GM12878 (cell line): ENCODE results near the gene SLCO2A1. TPM values are rescaled to one million over a fixed set of nuclear protein-coding genes. Genes with fewer than 3 reads are reported as not detected.

ENCODE experiments used
- ATAC-seq: fragments of 200-7000 bp; cut with Tn5 transposase; 3 replicates; pipeline ENCODE4 v1.9.1; 2020; ENCODE audit warnings: mild to moderate bottlenecking, moderate library complexity
- BruUV-seq: library from RNA; stranded (reverse); fragments of 400-500 nt; replicated peaks from 2 replicates; lab custom pipeline; 2021; lab: Mats Ljungman, UMichigan
- CTCF ChIA-PET: fragments of 300-600 bp; sonication (Branson Sonifier 250); formaldehyde crosslinking; extraction: SDS; loops from one replicate; lab custom pipeline; 2021; ENCODE audit warnings: inconsistent platforms; lab: Yijun Ruan, JAX
- POLR2A ChIA-PET: fragments of 350-600 bp; formaldehyde crosslinking; extraction: SDS; loops from one replicate; lab custom pipeline; 2021; ENCODE audit warnings: inconsistent platforms; lab: Charles Lee
- RAD21 ChIA-PET: fragments of 300-600 bp; sonication (Branson Sonifier 250); formaldehyde crosslinking; loops from one replicate; lab custom pipeline; 2023; ENCODE audit warnings: antibody characterized with exemption; ENCODE audit not compliant: unreplicated experiment; lab: Charles Lee
- SMC1A ChIA-PET: fragments of 300-600 bp; sonication (Branson Sonifier 250); formaldehyde crosslinking; loops from one replicate; lab custom pipeline; 2023; ENCODE audit not compliant: unreplicated experiment, uncharacterized antibody; lab: Charles Lee
- DNase-seq: peaks from one replicate; pipeline ENCODE4 v3.0.0-alpha.2; 2011; ENCODE audit warnings: low read depth, low spot score
- FAIRE-seq: peaks from 3 replicates; lab custom pipeline; 2011; peaks lifted over from hg19 to GRCh38; lab: Jason Lieb, UNC
- H2AFZ ChIP-seq: 2 replicates; pipeline ENCODE4 v1.6.0; 2011; ENCODE audit warnings: low read depth, low read length, control low read depth; ENCODE audit not compliant: control insufficient read depth
- H3K27ac ChIP-seq: 2 replicates; pipeline ENCODE4 v1.5.1; 2011; ENCODE audit warnings: control low read depth; ENCODE audit not compliant: control insufficient read depth, insufficient read depth
- H3K27me3 ChIP-seq, 2 experiments: replicated peaks in 1 of 2; 2 replicates each; pipeline versions ENCODE4 v1.6.0 to v1.6.1; 2011; ENCODE audit warnings: low read length in 1 of 2; ENCODE audit not compliant: control insufficient read depth in 2 of 2, insufficient read depth in 2 of 2
- H3K36me3 ChIP-seq, 2 experiments: 2 replicates each; pipeline ENCODE4 v1.5.1; 2011; ENCODE audit warnings: low read length in 1 of 2; ENCODE audit not compliant: control insufficient read depth in 2 of 2, insufficient read depth in 2 of 2
- H3K4me1 ChIP-seq: 2 replicates; pipeline ENCODE4 v1.6.1; 2011; ENCODE audit warnings: mild to moderate bottlenecking, low read length, moderate library complexity, mixed read lengths; ENCODE audit not compliant: control insufficient read depth, insufficient read depth
- H3K4me2 ChIP-seq: 2 replicates; pipeline ENCODE4 v1.6.0; 2011; ENCODE audit warnings: control low read depth; ENCODE audit not compliant: control insufficient read depth, insufficient read depth
- H3K4me3 ChIP-seq: fragments of 200-600 bp; sonication (generic); 2 replicates; pipeline ENCODE4 v1.5.1; 2016
- H3K79me2 ChIP-seq: 2 replicates; pipeline ENCODE4 v1.6.0; 2011; ENCODE audit warnings: low read length; ENCODE audit not compliant: control insufficient read depth, insufficient read depth
- H3K9ac ChIP-seq: 2 replicates; pipeline ENCODE4 v1.8.0; 2011; ENCODE audit warnings: low read length, control low read depth, mixed read lengths; ENCODE audit not compliant: control insufficient read depth, insufficient read depth
- H3K9me3 ChIP-seq: replicated peaks from 3 replicates; pipeline ENCODE4 v1.5.1; 2011; ENCODE audit warnings: mild to moderate bottlenecking, low read length; ENCODE audit not compliant: control insufficient read depth, insufficient read depth
- H4K20me1 ChIP-seq: 2 replicates; pipeline ENCODE4 v1.6.0; 2011; ENCODE audit not compliant: control insufficient read depth, insufficient read depth
- BRCA1 ChIP-seq: IDR thresholded peaks from 2 replicates; pipeline ENCODE4 v1.6.1; 2011; ENCODE audit warnings: low read depth, low read length, improper control_type of control experiment
- CHD2 ChIP-seq: IDR thresholded peaks from 2 replicates; pipeline ENCODE4 v1.6.1; 2011; ENCODE audit warnings: low read depth, low read length, improper control_type of control experiment, borderline replicate concordance
- CUX1 ChIP-seq: IDR thresholded peaks from 2 replicates; pipeline ENCODE4 v1.6.1; 2012; ENCODE audit warnings: improper control_type of control experiment, low read depth, low read length; ENCODE audit not compliant: insufficient replicate concordance
- EZH2 ChIP-seq: IDR thresholded peaks from 2 replicates; pipeline ENCODE4 v1.6.1; 2012; ENCODE audit warnings: low read depth, mild to moderate bottlenecking, control low read depth, inconsistent platforms, low read length, borderline replicate concordance; ENCODE audit not compliant: control insufficient read depth
- LARP7 ChIP-seq: fragments of 450-650 bp; IDR thresholded peaks from 2 replicates; pipeline ENCODE4 v1.6.1; 2017; ENCODE audit warnings: mild to moderate bottlenecking
- NFIC ChIP-seq: IDR thresholded peaks from 2 replicates; pipeline ENCODE4 v1.6.1; 2012; ENCODE audit warnings: low read depth, mild to moderate bottlenecking, inconsistent platforms, low read length, moderate library complexity
- NR2C1 ChIP-seq: fragments of 450-650 bp; IDR thresholded peaks from 2 replicates; pipeline ENCODE4 v1.6.1; 2017; ENCODE audit warnings: antibody characterized with exemption, mild to moderate bottlenecking, moderate library complexity
- NRF1 ChIP-seq: conservative IDR thresholded peaks from 2 replicates; pipeline ENCODE4 v1.6.1; 2011; ENCODE audit warnings: mild to moderate bottlenecking, low read depth, low read length, improper control_type of control experiment
- RB1 ChIP-seq: fragments of 450-650 bp; formaldehyde crosslinking; IDR thresholded peaks from 2 replicates; pipeline ENCODE4 v1.6.1; 2017; ENCODE audit warnings: mild to moderate bottlenecking, borderline replicate concordance
- RUNX3 ChIP-seq: IDR thresholded peaks from 2 replicates; pipeline ENCODE4 v1.6.1; 2012; ENCODE audit warnings: low read length, inconsistent platforms
- SRF ChIP-seq, 2 experiments: IDR thresholded peaks; 2 replicates each; pipeline ENCODE4 v1.6.1; 2011; ENCODE audit warnings: low read depth in 2 of 2, low read length in 2 of 2, mild to moderate bottlenecking in 1 of 2, moderate library complexity in 1 of 2
- ZNF207 ChIP-seq: fragments of 450-650 bp; IDR thresholded peaks from 2 replicates; pipeline ENCODE4 v1.6.1; 2014; ENCODE audit warnings: antibody characterized with exemption, mild to moderate bottlenecking, borderline replicate concordance
- ZNF384 ChIP-seq: IDR thresholded peaks from 2 replicates; pipeline ENCODE4 v1.6.1; 2012; ENCODE audit warnings: low read depth, mild to moderate bottlenecking, low read length, improper control_type of control experiment, borderline replicate concordance
- WGBS: methylation state at CpG from one replicate; pipeline ENCODE4 v1.1.6; 2016; ENCODE audit warnings: low lambda C conversion rate; ENCODE audit not compliant: insufficient replicate concordance, insufficient coverage; ENCODE audit errors: missing lambda C conversion rate; 5-methylcytosine and 5-hydroxymethylcytosine counted together
- in situ Hi-C: fragments of 300-500 bp; cut with MboI; formaldehyde crosslinking; loops from 9 replicates; pipeline ENCODE4 v1.14.3; 2018; ENCODE audit warnings: mixed read lengths
- intact Hi-C: fragments of 100-400 bp; cut with micrococcal nuclease; formaldehyde crosslinking; loops from one replicate; pipeline ENCODE4 v1.14.2; 2022; ENCODE audit not compliant: unreplicated experiment
- polyA plus RNA-seq, 11 experiments: library from polyadenylated mRNA; depleted of rRNA in 4 of 11; unstranded in 6 of 11; stranded (reverse) in 5 of 11; fragments of >200 nt; fragmentation: Nextera tagmentation in 4 of 11; fragmentation: Illumina TruSeq in 1 of 11; extraction: Ambion mirVana in 4 of 11; extraction: Trizol in 1 of 11; gene quantifications; 1 replicate in 1 of 11; 2 replicates in 10 of 11; pipeline versions ENCODE4 v1.2.1 to v1.2.3, GENCODE V29; 2011 to 2016; ENCODE audit warnings: inconsistent platforms in 2 of 11, missing spikeins in 2 of 11, low read depth in 1 of 11
- total RNA-seq, 4 experiments: library from RNA; depleted of rRNA in 3 of 4; stranded (reverse); fragments of >200 nt in 3 of 4; fragmentation: Illumina TruSeq in 1 of 4; extraction: Trizol in 1 of 4; gene quantifications; 2 replicates each; pipeline versions ENCODE4 v1.2.1 to v1.2.3, GENCODE V29; 2013 to 2021
- TF ChIP-seq, protein P1 (sequence below): fragments of 450-650 bp; IDR thresholded peaks from 2 replicates; pipeline ENCODE4 v1.6.1; 2014; ENCODE audit warnings: mild to moderate bottlenecking
- TF ChIP-seq, protein P2 (sequence below): IDR thresholded peaks from 2 replicates; pipeline ENCODE4 v1.6.1; 2012; ENCODE audit warnings: low read depth, low read length, improper control_type of control experiment

Gene SLCO2A1
- total and polyA plus RNA-seq, 10 of the 15 experiments (the other 5 are each of a cell fraction or from before 2014, with no cell fraction given), result 0.05 TPM; not detected in 9

DNA sequence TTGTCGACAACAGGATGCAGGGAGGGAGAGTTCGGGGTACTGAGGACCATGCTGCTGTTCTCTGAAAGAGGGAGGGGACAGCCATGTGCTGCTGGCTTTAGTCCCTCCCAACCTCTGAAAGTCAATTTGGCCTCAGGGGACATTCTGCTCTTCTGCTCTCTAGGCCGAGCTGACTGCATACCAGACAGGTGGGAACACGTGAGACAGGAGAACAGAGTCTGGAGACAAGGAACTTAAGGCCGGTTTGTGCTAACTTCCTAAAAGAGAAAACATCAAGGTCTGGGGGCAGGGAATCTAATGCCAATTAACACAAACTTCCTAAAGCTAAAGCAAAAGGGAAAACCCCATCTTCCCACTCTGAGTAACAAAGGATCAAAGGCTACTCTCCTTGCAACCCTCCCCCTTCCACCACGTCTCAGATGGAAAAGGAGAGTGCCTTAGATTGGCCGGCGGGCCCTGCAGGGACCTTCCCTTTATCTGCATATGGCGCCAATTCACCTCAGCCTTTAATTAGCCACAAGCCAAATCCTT lies 41.0 kb downstream of the SLCO2A1 start (continued):
- TF ChIP-seq CUX1, result no peak
- no peak for TF ChIP-seq NR2C1
- no peak for TF ChIP-seq SRF (IDR thresholded peaks at IDR 0.05; ENCODE audit: low read depth in 2 of 2, low read length in 2 of 2)
- TF ChIP-seq BRCA1, result no peak
- no peak for TF ChIP-seq NRF1
- TF ChIP-seq, all 136 proteins: peak for 0

DNA sequence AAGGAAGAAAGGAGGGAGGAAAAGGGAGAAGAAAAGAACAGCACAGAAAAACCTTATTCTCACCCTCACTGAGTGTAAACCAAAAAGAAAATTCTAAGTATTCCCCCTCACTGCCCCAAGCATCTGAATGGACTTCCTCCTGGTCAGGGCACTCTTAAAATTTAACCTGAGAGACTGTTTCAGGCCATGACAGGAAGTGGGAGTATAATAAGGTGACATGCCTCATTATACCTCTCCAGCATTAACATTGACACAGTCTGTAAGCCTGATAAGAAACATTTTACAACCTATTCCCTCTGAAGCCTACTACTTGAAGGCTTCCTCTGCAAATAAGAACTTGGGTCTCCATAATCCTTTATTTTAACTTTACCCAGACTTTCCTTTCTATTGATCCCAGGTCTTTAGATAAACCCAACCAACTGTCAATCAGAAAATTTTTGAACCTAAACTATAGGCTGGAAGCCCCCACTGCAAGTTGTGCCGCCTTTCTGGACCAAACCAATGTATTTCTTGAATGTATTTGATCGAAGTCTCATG lies 41.7 kb downstream of the SLCO2A1 start:
- FAIRE-seq (no peak), DNase-seq (no peak), ATAC-seq (peak; percentile 60)
- Histone ChIP-seq H3K79me2 (no peaks in the 10 kb centered on the region), H3K36me3 (no peaks in the 10 kb centered on the region), H3K4me3 (no peak overlapping the region), H3K27me3 (peaks cover 0 to 4% of the 10 kb centered on the region in 2 experiments; a peak in 3 of 4 replicates), H3K9me3 (no peaks in the 10 kb centered on the region), H3K9ac (no peak overlapping the region), H2AFZ (no peak overlapping the region), H3K4me1 (no peaks in the 10 kb centered on the region), H4K20me1 (no peaks in the 10 kb centered on the region), H3K4me2 (no peak overlapping the region), H3K27ac (no peak overlapping the region)
- ChIA-PET SMC1A (no interaction called here), POLR2A (interaction anchor here (0.6 kb wide), 1 partner anchor 459 kb away, joined by 3 read pairs; no protein-coding TSS in a partner anchor), RAD21 (no interaction called here), CTCF (interaction anchor here (1.2 kb wide), 1 partner anchor 58 kb away, joined by 3 read pairs; no protein-coding TSS in a partner anchor)
- no TSS peak for BruUV-seq
- in situ Hi-C loops (no loop called here), intact Hi-C loops (no loop called here)
- 4% methylated on average over 2 of the region's 2 CpGs for WGBS
- TF ChIP-seq RB1 (no peak), EZH2 (no peak), ZNF207 (no peak), RUNX3 (no peak), CHD2 (no peak), ZNF384 (no peak), NFIC (no peak), LARP7 (no peak)
- TF ChIP-seq, protein P1, sequence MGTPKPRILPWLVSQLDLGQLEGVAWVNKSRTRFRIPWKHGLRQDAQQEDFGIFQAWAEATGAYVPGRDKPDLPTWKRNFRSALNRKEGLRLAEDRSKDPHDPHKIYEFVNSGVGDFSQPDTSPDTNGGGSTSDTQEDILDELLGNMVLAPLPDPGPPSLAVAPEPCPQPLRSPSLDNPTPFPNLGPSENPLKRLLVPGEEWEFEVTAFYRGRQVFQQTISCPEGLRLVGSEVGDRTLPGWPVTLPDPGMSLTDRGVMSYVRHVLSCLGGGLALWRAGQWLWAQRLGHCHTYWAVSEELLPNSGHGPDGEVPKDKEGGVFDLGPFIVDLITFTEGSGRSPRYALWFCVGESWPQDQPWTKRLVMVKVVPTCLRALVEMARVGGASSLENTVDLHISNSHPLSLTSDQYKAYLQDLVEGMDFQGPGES, result no peak
- TF ChIP-seq, protein P2, sequence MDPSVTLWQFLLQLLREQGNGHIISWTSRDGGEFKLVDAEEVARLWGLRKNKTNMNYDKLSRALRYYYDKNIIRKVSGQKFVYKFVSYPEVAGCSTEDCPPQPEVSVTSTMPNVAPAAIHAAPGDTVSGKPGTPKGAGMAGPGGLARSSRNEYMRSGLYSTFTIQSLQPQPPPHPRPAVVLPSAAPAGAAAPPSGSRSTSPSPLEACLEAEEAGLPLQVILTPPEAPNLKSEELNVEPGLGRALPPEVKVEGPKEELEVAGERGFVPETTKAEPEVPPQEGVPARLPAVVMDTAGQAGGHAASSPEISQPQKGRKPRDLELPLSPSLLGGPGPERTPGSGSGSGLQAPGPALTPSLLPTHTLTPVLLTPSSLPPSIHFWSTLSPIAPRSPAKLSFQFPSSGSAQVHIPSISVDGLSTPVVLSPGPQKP, result no peak
